Upper lobe of right lung (tissue), 1 donor: ENCODE measurements around the gene RHBDD2. TPM values are rescaled to one million over a fixed set of nuclear protein-coding genes. Genes with fewer than 3 reads are reported as not detected.
"Not testable (repeated sequence)": the region's sequence is repeated elsewhere in the genome, so short reads cannot be mapped to it uniquely, and the experiment has no call there.

Source experiments
- ATAC-seq: fragments of 200-7000 bp; cut with Tn5 transposase; one replicate; pipeline ENCODE4 v1.9.1; 2020; ENCODE audit warnings: mild to moderate bottlenecking, moderate library complexity
- DNase-seq: peaks from one replicate; pipeline ENCODE4 v3.0.0-alpha.2; 2020
- H3K27ac ChIP-seq: fragments of 200-600 bp; one replicate; pipeline ENCODE4 v1.8.0; 2022
- H3K27me3 ChIP-seq: fragments of 200-600 bp; one replicate; pipeline ENCODE4 v1.8.0; 2022; ENCODE audit warnings: mild to moderate bottlenecking
- H3K36me3 ChIP-seq: fragments of 200-600 bp; one replicate; pipeline ENCODE4 v1.8.0; 2022
- H3K4me1 ChIP-seq: fragments of 200-600 bp; one replicate; pipeline ENCODE4 v1.8.0; 2022
- H3K4me3 ChIP-seq: fragments of 200-600 bp; one replicate; pipeline ENCODE4 v1.8.0; 2022; ENCODE audit warnings: mild to moderate bottlenecking
- H3K9me3 ChIP-seq: fragments of 200-600 bp; one replicate; pipeline ENCODE4 v1.8.0; 2022
- CTCF ChIP-seq: fragments of 200-600 bp; IDR thresholded peaks from one replicate; pipeline ENCODE4 v1.8.0; 2022; ENCODE audit warnings: antibody characterized with exemption
- intact Hi-C: fragments of 100-400 bp; cut with DNase I; formaldehyde crosslinking; loops from one replicate; pipeline ENCODE4 v1.11.0; 2022
- long read RNA-seq: library from polyadenylated mRNA; unstranded; transcript quantifications from one replicate; pipeline ENCODE4 v2.0.0, GENCODE V29; 2021
- total RNA-seq: library from RNA; stranded (reverse); fragmentation: NEBNext Ultra II Directional; extraction: Animal tissue kit (Norgen Biotek cat#: 25700); gene quantifications from one replicate; pipeline ENCODE4 v1.2.1, GENCODE V29; 2021
- donor health status: DM: no; HTN: yes; CAD: no; lungs with severe emphysema.

RHBDD2 gene
- 68.6 TPM for total RNA-seq
- long read RNA-seq, transcript RHBDD2-202 (5 exons, 1,878 nt): minor isoform, 35 of 143 reads
- long read RNA-seq, transcript RHBDD2-201 (4 exons, 1,802 nt): major isoform, 78 of 143 reads
- long read RNA-seq, partial matches to known transcripts: 4 of 143 reads
- long read RNA-seq, other reads (novel, unspliced or antisense): 20 of 143 reads

- H3K4me3 ChIP-seq: peak within 1 kb of the TSS; percentile 99
- peak within 1 kb of the TSS; percentile 87 for H3K27ac ChIP-seq
- H3K36me3 ChIP-seq: peaks cover 34% of the 10 kb centered on the region
- no peak for TF ChIP-seq CTCF
- no peaks in the 10 kb centered on the region for H3K9me3 ChIP-seq
- DNase-seq: peak; percentile 98
- peak; percentile 98 for ATAC-seq
- intact Hi-C loops: no loop called here
- H3K4me1 ChIP-seq: peaks cover 21% of the 10 kb centered on the region
- no peaks in the 10 kb centered on the region for H3K27me3 ChIP-seq
Measured at GRCh38 chr7:75878769-75879611, at the start of gene RHBDD2. RHBDD2 (plus strand) TSS chr7:75879034; CDS start chr7:75879083, 49 bp downstream.

- H3K4me1 ChIP-seq, DNase-seq, H3K36me3 ChIP-seq, H3K4me3 ChIP-seq, H3K27ac ChIP-seq, intact Hi-C loops, H3K9me3 ChIP-seq, ATAC-seq, H3K27me3 ChIP-seq: not testable (repeated sequence)
Measured at GRCh38 chr7:75829656-75830055, 49.2 kb upstream of the RHBDD2 start.

GRCh38 chr7:75830978-75831377 is 47.9 kb upstream of the RHBDD2 start:
- Histone ChIP-seq H3K4me1 (no peaks in the 10 kb centered on the region), H3K36me3 (no peaks in the 10 kb centered on the region), H3K9me3 (no peaks in the 10 kb centered on the region), H3K27ac (no peak overlapping the region), H3K4me3 (no peak overlapping the region), H3K27me3 (no peaks in the 10 kb centered on the region)
- intact Hi-C loops: no loop called here
- no peak for TF ChIP-seq CTCF
- DNase-seq (no peak), ATAC-seq (no peak)

- H3K36me3 ChIP-seq, intact Hi-C loops, DNase-seq, H3K27ac ChIP-seq, H3K4me3 ChIP-seq, H3K9me3 ChIP-seq, H3K4me1 ChIP-seq, ATAC-seq, H3K27me3 ChIP-seq: not testable (repeated sequence)
Measured at GRCh38 chr7:75833662-75834061, 45.2 kb upstream of the RHBDD2 start.

GRCh38 chr7:75835688-75836285 is 43.0 kb upstream of the RHBDD2 start:
- intact Hi-C loops: no loop called here
- ATAC-seq: no peak
- TF ChIP-seq CTCF: no peak
- DNase-seq: no peak
- H3K9me3 ChIP-seq: no peaks in the 10 kb centered on the region
- no peaks in the 10 kb centered on the region for H3K36me3 ChIP-seq
- H3K4me3 ChIP-seq: no peak overlapping the region
- no peaks in the 10 kb centered on the region for H3K27me3 ChIP-seq
- H3K4me1 ChIP-seq: no peaks in the 10 kb centered on the region
- no peak overlapping the region for H3K27ac ChIP-seq

- no peak for ATAC-seq
- Histone ChIP-seq H3K27me3 (no peaks in the 10 kb centered on the region), H3K9me3 (no peaks in the 10 kb centered on the region), H3K27ac (no peak overlapping the region), H3K4me3 (no peak overlapping the region), H3K36me3 (no peaks in the 10 kb centered on the region), H3K4me1 (no peaks in the 10 kb centered on the region)
- DNase-seq: no peak
- no peak for TF ChIP-seq CTCF
- intact Hi-C loops: no loop called here
Measured at GRCh38 chr7:75836798-75837197, 42.0 kb upstream of the RHBDD2 start.

- intact Hi-C loops, DNase-seq, H3K9me3 ChIP-seq, H3K36me3 ChIP-seq, H3K4me3 ChIP-seq, H3K27ac ChIP-seq, H3K27me3 ChIP-seq, ATAC-seq: not testable (repeated sequence)
- peaks cover 13% of the 10 kb centered on the region for H3K4me1 ChIP-seq
Measured at GRCh38 chr7:75838281-75838930, 40.4 kb upstream of the RHBDD2 start.
